HepG2 (cell line): Measurements from ENCODE around the gene HES7. TPM values are rescaled to one million over a fixed set of nuclear protein-coding genes. Genes with fewer than 3 reads are reported as not detected.

ENCODE experiments used
- BRD4 ChIP-seq: sonication (generic); formaldehyde crosslinking; IDR thresholded peaks from 2 replicates; pipeline ENCODE4 v1.4.0; 2020; ENCODE audit warnings: missing genetic modification reagents
- CHCHD3 ChIP-seq: sonication (generic); formaldehyde crosslinking; IDR thresholded peaks from 2 replicates; pipeline ENCODE4 v1.8.0; 2022; ENCODE audit warnings: mild to moderate bottlenecking, missing genetic modification reagents, moderate library complexity
- EEA1 ChIP-seq: sonication (generic); formaldehyde crosslinking; IDR thresholded peaks from 2 replicates; pipeline ENCODE4 v1.5.1; 2020; ENCODE audit warnings: mild to moderate bottlenecking, missing genetic modification reagents, borderline replicate concordance
- FOSL2 ChIP-seq: sonication (generic); formaldehyde crosslinking; IDR thresholded peaks from 2 replicates; pipeline ENCODE4 v1.4.0; 2020; ENCODE audit warnings: missing genetic modification reagents
- GLI4 ChIP-seq: sonication (generic); formaldehyde crosslinking; IDR thresholded peaks from 2 replicates; pipeline ENCODE4 v1.5.1; 2020; ENCODE audit warnings: missing genetic modification reagents, mild to moderate bottlenecking, moderate library complexity, borderline replicate concordance
- MED8 ChIP-seq: sonication (generic); formaldehyde crosslinking; IDR thresholded peaks from 2 replicates; pipeline ENCODE4 v1.8.1; 2023; ENCODE audit warnings: mild to moderate bottlenecking, missing genetic modification reagents; ENCODE audit not compliant: insufficient replicate concordance
- NFIB ChIP-seq: sonication (generic); formaldehyde crosslinking; IDR thresholded peaks from 2 replicates; pipeline ENCODE4 v1.9.0; 2021; ENCODE audit warnings: missing genetic modification reagents, mild to moderate bottlenecking, borderline replicate concordance
- NR2F1 ChIP-seq, 2 experiments: fragments of 450-650 bp in 1 of 2; formaldehyde crosslinking in 1 of 2; IDR thresholded peaks; 2 replicates each; pipeline versions ENCODE4 v1.5.0 to v1.6.1; 2016 to 2020; ENCODE audit warnings: mild to moderate bottlenecking in 1 of 2, missing compliant biosample characterization in 1 of 2, missing genetic modification reagents in 1 of 2, moderate library complexity in 1 of 2
- PAWR ChIP-seq: sonication (generic); formaldehyde crosslinking; IDR thresholded peaks from 2 replicates; pipeline ENCODE4 v1.4.0; 2020; ENCODE audit warnings: missing genetic modification reagents, mild to moderate bottlenecking, borderline replicate concordance
- PHB2 ChIP-seq: fragments of 450-650 bp; IDR thresholded peaks from 2 replicates; pipeline ENCODE4 v1.6.1; 2018; ENCODE audit not compliant: partially characterized antibody
- SIX1 ChIP-seq: sonication (generic); formaldehyde crosslinking; IDR thresholded peaks from 2 replicates; pipeline ENCODE4 v1.4.0; 2020; ENCODE audit warnings: missing genetic modification reagents, borderline replicate concordance
- SKI ChIP-seq: fragments of 450-650 bp; IDR thresholded peaks from one replicate; pipeline ENCODE4 v1.6.1; 2018; ENCODE audit warnings: mild to moderate bottlenecking; ENCODE audit not compliant: partially characterized antibody
- TGIF2 ChIP-seq: IDR thresholded peaks from 2 replicates; pipeline ENCODE4 v1.6.1; 2016; ENCODE audit warnings: control low read depth, missing compliant biosample characterization
- THAP11 ChIP-seq: IDR thresholded peaks from 2 replicates; pipeline ENCODE4 v1.6.1; 2016; ENCODE audit warnings: missing biosample characterization, missing genetic modification reagents
- ZBTB1 ChIP-seq: sonication (generic); formaldehyde crosslinking; IDR thresholded peaks from 2 replicates; pipeline ENCODE4 v1.4.0; 2020; ENCODE audit warnings: missing genetic modification reagents, borderline replicate concordance
- ZNF468 ChIP-seq: sonication (generic); formaldehyde crosslinking; IDR thresholded peaks from 2 replicates; pipeline ENCODE4 v1.8.0; 2022; ENCODE audit warnings: mild to moderate bottlenecking, moderate library complexity, missing genetic modification reagents
- ZNF569 ChIP-seq: sonication (generic); formaldehyde crosslinking; IDR thresholded peaks from 2 replicates; pipeline ENCODE4 v1.5.0; 2020; ENCODE audit warnings: mild to moderate bottlenecking, missing genetic modification reagents, moderate library complexity, borderline replicate concordance
- ZNF572 ChIP-seq: sonication (generic); formaldehyde crosslinking; IDR thresholded peaks from 2 replicates; pipeline ENCODE4 v1.5.1; 2020; ENCODE audit warnings: mild to moderate bottlenecking, missing genetic modification reagents
- polyA plus RNA-seq, 8 experiments: library from polyadenylated mRNA; depleted of rRNA in 3 of 8; stranded (reverse) in 7 of 8; unstranded in 1 of 8; fragments of >200 nt; fragmentation: Illumina TruSeq in 4 of 8; extraction: Trizol in 4 of 8; gene quantifications; 2 replicates each; pipeline versions ENCODE4 v1.2.1 to v1.2.3, GENCODE V29; 2011 to 2016; ENCODE audit warnings: low read depth in 4 of 8, missing spikeins in 1 of 8, mixed read lengths in 1 of 8; ENCODE audit not compliant: insufficient read depth in 1 of 8
- total RNA-seq, 5 experiments: library from RNA; depleted of rRNA; stranded (reverse); fragments of >200 nt; fragmentation: Illumina TruSeq; extraction: Trizol; gene quantifications; 2 replicates each; pipeline ENCODE4 v1.2.3, GENCODE V29; 2016; ENCODE audit warnings: low read depth in 1 of 5
- TF ChIP-seq, protein P1 (sequence below): IDR thresholded peaks from 2 replicates; pipeline ENCODE4 v1.6.1; 2016
- TF ChIP-seq, protein P2 (sequence below): sonication (generic); formaldehyde crosslinking; conservative IDR thresholded peaks from 2 replicates; pipeline ENCODE4 v1.4.0; 2020; ENCODE audit warnings: missing genetic modification reagents
- TF ChIP-seq, protein P3 (sequence below): IDR thresholded peaks from 2 replicates; pipeline ENCODE4 v1.6.1; 2016; ENCODE audit warnings: low read depth, missing genetic modification reagents, missing compliant biosample characterization

HES7 gene
- total and polyA plus RNA-seq, 2 of the 13 experiments (the other 11 are each of a cell fraction or from before 2014, with no cell fraction given): not detected

DNA sequence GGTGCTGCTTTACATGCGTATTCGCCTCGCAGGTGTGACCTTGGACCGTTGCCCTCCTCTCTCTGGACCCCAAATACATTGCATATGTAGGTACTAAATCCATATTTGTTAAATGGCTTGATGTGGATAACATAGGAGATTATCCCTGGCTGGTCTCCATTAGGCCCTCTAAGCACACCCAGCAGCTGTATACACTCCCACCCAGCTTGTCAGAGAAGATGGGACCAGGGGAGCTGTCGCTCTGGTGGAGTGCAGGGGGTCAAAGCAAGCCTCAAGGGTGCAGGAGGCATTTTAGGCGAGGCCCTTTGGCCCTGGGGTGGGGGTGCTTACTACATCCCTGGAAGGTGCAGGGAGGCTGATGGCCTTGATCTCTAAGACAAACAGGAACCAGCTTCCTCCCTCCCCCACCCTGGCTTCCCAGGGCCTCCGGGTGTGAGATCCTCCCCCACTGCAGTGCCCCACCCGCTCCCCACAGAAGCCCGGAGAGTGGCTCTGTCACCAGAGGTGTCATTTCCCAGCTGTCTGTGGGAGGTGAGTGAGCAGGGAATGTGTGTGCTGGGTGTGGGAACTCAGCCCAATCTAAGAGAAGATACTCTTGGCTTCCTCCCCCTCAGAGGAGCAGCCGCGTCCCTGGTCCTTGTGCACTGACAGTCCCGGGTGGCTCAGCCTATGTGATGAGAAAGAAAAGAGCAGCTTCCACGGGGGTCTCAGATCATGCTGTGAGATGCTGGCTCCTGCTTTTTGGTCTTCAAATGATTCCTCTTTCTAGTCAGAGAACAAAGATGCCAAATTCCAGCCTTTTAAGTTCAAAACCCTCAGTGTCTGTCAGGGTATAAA lies 40.3 kb upstream of the HES7 start (continued):
- TF ChIP-seq TGIF2 (CRISPR knock-in tag) (no peak), NR2F1 (CRISPR knock-in tag; IDR thresholded peaks at IDR 0.05) (no peak), ZNF468 (CRISPR knock-in tag) (no peak), ZNF569 (CRISPR knock-in tag) (no peak), BRD4 (CRISPR knock-in tag) (no peak), ZNF572 (no peak), SIX1 (CRISPR knock-in tag) (no peak), PAWR (no peak), PHB2 (no peak), GLI4 (CRISPR knock-in tag) (no peak), NFIB (CRISPR knock-in tag) (no peak), THAP11 (peak; percentile 40), EEA1 (CRISPR knock-in tag) (no peak), SKI (no peak), FOSL2 (CRISPR knock-in tag) (no peak), CHCHD3 (no peak), MED8 (no peak), ZBTB1 (CRISPR knock-in tag) (no peak)
- TF ChIP-seq, protein P1, sequence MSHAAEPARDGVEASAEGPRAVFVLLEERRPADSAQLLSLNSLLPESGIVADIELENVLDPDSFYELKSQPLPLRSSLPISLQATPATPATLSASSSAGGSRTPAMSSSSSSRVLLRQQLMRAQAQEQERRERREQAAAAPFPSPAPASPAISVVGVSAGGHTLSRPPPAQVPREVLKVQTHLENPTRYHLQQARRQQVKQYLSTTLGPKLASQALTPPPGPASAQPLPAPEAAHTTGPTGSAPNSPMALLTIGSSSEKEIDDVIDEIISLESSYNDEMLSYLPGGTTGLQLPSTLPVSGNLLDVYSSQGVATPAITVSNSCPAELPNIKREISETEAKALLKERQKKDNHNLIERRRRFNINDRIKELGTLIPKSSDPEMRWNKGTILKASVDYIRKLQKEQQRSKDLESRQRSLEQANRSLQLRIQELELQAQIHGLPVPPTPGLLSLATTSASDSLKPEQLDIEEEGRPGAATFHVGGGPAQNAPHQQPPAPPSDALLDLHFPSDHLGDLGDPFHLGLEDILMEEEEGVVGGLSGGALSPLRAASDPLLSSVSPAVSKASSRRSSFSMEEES (CRISPR knock-in tag): no peak
- TF ChIP-seq, protein P2, sequence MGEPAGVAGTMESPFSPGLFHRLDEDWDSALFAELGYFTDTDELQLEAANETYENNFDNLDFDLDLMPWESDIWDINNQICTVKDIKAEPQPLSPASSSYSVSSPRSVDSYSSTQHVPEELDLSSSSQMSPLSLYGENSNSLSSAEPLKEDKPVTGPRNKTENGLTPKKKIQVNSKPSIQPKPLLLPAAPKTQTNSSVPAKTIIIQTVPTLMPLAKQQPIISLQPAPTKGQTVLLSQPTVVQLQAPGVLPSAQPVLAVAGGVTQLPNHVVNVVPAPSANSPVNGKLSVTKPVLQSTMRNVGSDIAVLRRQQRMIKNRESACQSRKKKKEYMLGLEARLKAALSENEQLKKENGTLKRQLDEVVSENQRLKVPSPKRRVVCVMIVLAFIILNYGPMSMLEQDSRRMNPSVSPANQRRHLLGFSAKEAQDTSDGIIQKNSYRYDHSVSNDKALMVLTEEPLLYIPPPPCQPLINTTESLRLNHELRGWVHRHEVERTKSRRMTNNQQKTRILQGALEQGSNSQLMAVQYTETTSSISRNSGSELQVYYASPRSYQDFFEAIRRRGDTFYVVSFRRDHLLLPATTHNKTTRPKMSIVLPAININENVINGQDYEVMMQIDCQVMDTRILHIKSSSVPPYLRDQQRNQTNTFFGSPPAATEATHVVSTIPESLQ (CRISPR knock-in tag): no peak
- TF ChIP-seq, protein P3, sequence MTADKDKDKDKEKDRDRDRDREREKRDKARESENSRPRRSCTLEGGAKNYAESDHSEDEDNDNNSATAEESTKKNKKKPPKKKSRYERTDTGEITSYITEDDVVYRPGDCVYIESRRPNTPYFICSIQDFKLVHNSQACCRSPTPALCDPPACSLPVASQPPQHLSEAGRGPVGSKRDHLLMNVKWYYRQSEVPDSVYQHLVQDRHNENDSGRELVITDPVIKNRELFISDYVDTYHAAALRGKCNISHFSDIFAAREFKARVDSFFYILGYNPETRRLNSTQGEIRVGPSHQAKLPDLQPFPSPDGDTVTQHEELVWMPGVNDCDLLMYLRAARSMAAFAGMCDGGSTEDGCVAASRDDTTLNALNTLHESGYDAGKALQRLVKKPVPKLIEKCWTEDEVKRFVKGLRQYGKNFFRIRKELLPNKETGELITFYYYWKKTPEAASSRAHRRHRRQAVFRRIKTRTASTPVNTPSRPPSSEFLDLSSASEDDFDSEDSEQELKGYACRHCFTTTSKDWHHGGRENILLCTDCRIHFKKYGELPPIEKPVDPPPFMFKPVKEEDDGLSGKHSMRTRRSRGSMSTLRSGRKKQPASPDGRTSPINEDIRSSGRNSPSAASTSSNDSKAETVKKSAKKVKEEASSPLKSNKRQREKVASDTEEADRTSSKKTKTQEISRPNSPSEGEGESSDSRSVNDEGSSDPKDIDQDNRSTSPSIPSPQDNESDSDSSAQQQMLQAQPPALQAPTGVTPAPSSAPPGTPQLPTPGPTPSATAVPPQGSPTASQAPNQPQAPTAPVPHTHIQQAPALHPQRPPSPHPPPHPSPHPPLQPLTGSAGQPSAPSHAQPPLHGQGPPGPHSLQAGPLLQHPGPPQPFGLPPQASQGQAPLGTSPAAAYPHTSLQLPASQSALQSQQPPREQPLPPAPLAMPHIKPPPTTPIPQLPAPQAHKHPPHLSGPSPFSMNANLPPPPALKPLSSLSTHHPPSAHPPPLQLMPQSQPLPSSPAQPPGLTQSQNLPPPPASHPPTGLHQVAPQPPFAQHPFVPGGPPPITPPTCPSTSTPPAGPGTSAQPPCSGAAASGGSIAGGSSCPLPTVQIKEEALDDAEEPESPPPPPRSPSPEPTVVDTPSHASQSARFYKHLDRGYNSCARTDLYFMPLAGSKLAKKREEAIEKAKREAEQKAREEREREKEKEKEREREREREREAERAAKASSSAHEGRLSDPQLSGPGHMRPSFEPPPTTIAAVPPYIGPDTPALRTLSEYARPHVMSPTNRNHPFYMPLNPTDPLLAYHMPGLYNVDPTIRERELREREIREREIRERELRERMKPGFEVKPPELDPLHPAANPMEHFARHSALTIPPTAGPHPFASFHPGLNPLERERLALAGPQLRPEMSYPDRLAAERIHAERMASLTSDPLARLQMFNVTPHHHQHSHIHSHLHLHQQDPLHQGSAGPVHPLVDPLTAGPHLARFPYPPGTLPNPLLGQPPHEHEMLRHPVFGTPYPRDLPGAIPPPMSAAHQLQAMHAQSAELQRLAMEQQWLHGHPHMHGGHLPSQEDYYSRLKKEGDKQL (CRISPR knock-in tag): no peak
